Hepatocyte (in vitro differentiated cells): Measurements from ENCODE around the gene KCNJ4.

Experiments
- EZH2 ChIP-seq: fragments of 200-600 bp; sonication (generic); IDR thresholded peaks from 2 replicates; pipeline ENCODE4 v1.6.1; 2016; ENCODE audit warnings: antibody characterized with exemption, mild to moderate bottlenecking, borderline replicate concordance
- EZH2phosphoT487 ChIP-seq: fragments of 200-600 bp; sonication (generic); IDR thresholded peaks from one replicate; pipeline ENCODE4 v1.6.1; 2018; ENCODE audit warnings: antibody characterized with exemption, mild to moderate bottlenecking, low read depth, moderate library complexity; ENCODE audit not compliant: unreplicated experiment, severe bottlenecking
- TF ChIP-seq, protein P1 (sequence below): fragments of 200-600 bp; sonication (generic); IDR thresholded peaks from 2 replicates; pipeline ENCODE4 v1.5.1; 2016; ENCODE audit warnings: antibody characterized with exemption, mild to moderate bottlenecking; ENCODE audit not compliant: poor library complexity

DNA sequence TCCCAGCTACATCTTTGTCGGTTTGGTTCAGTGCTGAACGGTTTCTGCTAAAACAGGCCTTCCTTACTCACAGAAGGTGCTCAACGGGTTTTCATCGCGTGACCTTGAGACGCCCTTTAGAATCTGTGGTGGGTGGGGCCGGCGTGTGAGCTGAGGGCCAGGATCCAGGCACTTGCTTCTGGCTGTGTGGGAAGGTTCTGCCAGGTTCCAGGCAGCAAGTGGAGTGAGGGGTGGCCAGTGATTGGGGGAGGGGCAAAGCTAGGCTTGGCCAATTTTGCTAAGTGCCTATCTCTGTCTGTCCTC lies 35.2 kb downstream of the KCNJ4 start:
- TF ChIP-seq, protein P1, sequence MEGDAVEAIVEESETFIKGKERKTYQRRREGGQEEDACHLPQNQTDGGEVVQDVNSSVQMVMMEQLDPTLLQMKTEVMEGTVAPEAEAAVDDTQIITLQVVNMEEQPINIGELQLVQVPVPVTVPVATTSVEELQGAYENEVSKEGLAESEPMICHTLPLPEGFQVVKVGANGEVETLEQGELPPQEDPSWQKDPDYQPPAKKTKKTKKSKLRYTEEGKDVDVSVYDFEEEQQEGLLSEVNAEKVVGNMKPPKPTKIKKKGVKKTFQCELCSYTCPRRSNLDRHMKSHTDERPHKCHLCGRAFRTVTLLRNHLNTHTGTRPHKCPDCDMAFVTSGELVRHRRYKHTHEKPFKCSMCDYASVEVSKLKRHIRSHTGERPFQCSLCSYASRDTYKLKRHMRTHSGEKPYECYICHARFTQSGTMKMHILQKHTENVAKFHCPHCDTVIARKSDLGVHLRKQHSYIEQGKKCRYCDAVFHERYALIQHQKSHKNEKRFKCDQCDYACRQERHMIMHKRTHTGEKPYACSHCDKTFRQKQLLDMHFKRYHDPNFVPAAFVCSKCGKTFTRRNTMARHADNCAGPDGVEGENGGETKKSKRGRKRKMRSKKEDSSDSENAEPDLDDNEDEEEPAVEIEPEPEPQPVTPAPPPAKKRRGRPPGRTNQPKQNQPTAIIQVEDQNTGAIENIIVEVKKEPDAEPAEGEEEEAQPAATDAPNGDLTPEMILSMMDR = no peak
- TF ChIP-seq EZH2phosphoT487 (no peak), EZH2 (no peak)
